ENCODE measurements around the gene MUC5B.

Gene MUC5B

DNA sequence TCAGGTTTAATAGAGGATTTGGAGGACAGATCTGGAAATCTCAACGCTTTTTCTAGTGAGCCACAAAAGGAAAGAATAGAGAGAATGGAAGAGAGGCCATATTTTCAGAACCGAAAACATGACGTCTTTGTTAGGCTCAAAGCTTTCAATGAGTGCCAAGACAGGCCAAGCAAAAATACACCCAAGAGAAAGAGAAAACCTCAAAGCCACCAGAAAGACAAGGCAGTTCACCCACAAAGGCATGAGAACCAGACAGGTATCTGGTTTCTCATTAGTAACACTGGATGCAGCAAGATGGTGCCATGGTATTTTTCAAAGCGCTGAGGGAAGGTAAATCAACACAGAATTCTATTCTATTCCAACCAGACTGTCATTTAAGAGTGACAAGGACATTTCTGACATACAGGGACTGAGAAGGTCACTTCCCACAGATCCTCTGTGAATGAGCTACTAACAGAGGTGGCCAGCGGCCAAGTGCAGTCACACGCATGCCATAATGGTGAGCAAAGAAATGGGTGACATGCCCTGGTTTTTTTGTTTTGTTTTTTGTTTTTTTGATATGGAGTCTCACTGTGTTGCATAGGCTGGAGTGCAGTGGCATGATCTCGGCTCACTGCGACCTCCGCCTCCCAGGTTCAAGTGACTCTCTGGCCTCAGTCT lies 44.7 kb downstream of the MUC5B start:
- DNase-seq (ENCODE audit: low spot score), result no peak

DNA sequence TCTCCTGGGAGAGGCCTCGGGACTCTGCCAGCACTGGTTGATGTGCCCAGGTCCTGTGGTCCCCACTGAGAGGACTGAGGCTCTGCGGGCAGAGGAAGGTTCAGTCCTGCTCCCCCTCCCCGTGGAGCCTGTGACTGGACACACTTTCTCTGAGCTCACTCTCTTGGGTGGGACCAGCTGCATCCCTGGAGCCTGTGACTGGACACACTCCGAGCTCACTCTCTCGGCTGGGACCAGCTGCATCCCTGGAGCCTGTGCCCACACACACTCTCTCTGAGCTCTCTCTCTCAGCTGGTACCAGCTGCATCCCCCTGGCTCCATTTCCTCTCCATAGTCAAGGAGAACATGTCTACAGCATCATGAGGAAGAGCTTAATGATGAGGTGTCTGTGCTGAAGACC lies 47.1 kb downstream of the MUC5B start:
- no peak for DNase-seq (ENCODE audit: low spot score)

GRCh38 chr11:1270476-1270875 lies 47.6 kb downstream of the MUC5B start:
- DNase-seq (ENCODE audit: low spot score), result no peak

GRCh38 chr11:1271002-1271401 lies 48.1 kb downstream of the MUC5B start:
- DNase-seq (ENCODE audit: low spot score), result no peak

DNA sequence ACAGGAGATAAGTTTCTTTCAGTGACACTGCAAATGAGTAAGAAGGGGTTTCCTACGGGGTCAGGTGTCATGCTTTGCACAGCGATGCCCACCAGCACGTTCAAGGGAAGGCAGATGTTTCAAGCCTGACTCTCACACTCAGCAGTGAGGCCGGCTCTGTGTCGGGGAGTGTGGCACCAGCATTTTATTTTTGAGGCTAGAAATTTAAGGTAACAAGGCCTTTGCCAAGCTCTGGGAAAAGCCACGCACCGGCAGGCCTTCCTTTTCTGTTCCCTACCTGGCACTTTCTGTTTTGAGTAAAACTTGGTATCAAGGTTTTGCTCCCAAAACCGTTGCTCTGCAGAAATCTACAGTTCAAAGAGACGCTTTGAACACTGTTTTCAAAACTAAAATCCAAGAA lies 48.5 kb downstream of the MUC5B start:
- no peak for DNase-seq (ENCODE audit: low spot score)

DNA sequence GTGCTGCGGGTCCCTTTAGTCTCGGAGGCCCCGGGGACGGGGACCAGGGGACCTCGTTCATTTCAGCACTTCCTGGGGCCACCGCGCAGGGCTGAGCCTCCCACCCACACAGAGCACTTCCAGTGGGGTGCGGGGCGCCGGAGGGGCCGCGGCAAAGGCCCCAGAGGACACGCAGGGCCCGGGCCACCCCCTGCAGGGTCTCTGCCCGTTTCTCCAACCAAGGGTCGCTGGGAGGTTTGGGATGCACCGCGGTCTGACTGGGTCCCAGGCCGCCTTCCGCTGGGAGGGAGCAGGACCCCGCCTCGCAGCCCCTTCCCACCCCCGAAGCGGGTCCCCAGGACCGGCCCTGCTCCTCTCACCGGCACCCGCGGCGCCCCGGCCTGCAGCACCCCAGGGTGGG lies 49.1 kb downstream of the MUC5B start:
- no peak for DNase-seq (ENCODE audit: low spot score)

DNA sequence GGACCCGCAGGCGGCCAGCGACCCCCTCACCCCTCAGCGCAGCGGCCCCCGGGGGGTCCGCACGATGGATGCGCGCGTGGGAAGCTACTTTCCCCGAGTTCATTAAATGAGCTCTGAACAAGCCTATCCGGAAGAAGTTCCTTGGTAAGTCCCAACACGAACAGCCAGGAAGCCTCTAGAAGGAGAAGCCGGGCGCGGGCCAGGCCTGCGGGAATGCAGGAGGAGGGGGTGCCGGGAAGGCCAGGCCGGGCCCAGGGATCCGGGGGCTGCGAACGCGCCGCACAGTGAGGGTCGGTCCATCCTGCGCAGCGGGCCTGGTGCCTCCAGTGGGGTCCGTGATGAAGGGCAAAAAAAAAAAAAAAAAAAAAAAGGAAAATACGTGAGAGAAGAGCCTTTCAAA lies 49.7 kb downstream of the MUC5B start:
- no peak for DNase-seq (ENCODE audit: low spot score)

- no peak for DNase-seq (ENCODE audit: low spot score)
Observed at GRCh38 chr11:1274501-1274900, 51.6 kb downstream of the MUC5B start.

GRCh38 chr11:1275021-1275420 lies 52.2 kb downstream of the MUC5B start:
- no peak for DNase-seq (ENCODE audit: low spot score)

DNA sequence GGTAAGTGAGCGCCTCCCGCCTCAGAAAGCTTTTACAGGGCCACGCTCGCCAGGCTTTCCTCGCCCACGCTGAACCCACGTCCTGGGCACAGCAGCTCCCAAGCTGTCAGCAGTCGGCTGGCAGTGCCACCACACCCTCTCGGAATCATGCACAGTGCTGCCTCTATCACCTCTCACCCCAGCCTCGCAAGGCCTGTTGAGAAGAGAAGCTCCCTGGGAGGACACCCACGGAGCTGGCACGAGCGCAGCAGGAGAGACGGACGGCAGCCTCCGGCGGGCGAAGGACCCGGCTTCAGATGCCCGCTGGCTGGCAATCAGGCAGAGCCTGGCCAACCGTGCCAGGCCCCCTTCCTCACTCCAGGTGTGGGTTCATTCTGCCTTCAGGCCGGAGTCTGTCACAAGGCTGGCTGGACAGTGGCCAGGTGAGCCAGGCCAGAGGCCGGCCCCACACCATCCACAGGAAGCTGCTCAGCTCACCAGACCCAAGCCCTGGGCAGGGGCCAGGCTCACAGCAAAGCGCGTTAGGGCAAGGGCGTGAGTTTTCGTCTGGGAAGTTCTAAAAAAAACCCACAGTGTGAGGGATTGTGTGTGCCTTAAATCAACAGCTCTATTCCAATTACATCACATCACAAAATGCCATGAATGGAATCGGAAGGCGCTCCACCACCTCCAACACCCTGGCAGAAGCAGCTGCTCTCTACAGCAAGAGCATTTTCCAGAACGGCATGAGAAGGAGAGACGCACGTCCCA lies 53.4 kb downstream of the MUC5B start:
- no peak for DNase-seq (ENCODE audit: low spot score)

DNA sequence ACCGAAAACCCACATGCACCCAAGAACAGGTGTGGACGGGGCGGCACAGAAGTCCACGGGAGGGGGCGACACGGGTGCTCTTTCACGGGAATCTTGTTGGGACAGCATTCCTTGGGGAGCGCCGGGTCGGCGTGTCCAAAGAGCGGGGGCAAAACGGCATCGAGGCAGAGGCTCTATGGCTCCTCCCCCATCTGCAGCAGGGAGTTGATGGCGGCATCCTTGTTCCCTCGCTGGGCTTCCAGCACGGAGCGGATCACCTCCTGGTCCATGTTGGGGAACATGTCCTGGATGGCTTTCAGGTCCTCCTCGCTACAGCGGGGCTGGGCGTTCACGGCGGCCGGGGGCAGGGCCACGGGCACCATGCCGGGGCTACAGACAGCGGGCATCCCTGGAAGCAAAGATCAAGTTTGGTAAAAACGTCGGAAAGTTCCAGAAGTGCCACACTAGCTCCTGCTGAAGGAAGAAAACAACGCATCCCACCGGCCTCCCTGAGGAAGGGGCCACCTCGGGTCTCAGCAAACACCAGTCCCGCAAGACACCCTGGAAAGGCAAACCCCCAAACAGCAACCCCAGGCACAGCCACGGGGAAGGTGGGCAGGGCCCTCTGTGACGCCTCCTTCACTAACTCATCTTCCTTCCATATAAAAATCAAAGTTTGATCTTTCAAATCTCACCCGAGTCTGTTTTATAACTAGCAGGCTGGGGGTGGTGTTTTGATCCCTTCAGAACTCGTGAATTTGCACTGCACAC lies 54.2 kb downstream of the MUC5B start:
- no peak for DNase-seq (ENCODE audit: low spot score)

GRCh38 chr11:1277936-1278512 lies 55.2 kb downstream of the MUC5B start:
- DNase-seq (ENCODE audit: low spot score), result no peak

GRCh38 chr11:1278766-1279673 lies 56.2 kb downstream of the MUC5B start:
- DNase-seq (ENCODE audit: low spot score), result no peak

DNA sequence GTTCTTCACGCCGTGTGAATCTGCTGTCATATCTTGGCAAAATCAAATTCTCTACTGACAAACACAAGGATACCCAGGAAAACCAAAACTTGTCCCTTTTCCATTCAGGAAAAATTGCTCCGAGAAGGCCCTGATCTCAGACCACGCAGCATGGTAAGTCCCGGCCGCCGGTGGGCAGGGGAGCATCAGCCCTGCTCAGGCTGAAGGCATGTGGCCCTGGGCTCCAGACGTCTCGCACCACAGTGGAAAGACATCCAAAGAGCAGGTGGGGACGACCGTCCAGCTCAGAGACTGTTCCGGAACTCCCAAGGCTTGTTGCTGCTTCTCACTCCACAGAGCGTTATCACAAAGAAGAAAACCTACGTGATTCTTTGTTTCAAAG lies 56.8 kb downstream of the MUC5B start:
- no peak for DNase-seq (ENCODE audit: low spot score)

DNA sequence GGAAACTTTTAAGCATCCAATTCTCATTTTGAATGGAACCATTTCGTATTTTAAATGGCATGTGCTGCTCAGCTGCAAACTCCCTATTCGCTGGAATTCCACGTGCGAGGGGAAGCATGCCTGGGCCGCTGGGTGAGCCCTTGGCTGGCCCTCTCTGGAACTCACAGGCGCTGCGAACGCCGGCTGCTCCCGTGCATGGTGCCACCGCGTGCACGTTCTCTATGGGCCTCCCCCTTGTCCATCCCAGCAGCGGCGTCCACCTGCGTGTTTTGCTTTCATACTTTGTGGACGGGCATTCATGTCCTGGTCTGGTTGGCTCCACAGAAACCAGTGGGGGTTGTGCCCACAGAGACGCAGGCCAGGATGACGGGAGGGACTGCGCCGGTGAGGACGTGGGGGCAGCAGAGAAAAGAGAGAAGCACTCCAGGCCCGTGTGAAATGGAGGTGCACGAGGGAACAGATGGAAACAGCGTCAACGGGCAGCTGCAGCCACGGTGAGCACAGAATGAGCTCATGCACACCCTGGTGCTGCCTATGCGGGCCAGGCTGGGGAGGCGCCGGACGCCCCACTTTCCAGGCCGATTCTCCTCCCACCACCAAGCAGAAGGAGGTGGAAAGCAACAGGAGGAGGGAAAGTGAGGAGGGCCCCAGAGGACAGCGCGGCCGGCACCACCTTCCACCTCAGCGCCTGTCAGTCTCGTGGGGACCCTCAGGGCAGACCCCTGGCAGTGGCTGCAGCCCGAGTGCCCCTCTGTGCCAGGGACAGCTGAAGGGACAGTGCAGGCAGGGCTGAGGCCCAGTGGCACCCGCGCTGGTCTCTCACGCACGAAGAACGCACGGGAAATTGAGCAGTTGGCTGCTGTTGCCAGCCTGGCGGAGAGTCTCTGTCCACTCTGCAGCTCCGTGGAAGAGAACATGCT lies 57.5 kb downstream of the MUC5B start:
- no peak for DNase-seq (ENCODE audit: low spot score)

GRCh38 chr11:1281326-1281973 lies 58.6 kb downstream of the MUC5B start:
- DNase-seq (ENCODE audit: low spot score), result no peak

GRCh38 chr11:1281974-1282365 lies 59.1 kb downstream of the MUC5B start:
- no peak for DNase-seq (ENCODE audit: low spot score)

DNA sequence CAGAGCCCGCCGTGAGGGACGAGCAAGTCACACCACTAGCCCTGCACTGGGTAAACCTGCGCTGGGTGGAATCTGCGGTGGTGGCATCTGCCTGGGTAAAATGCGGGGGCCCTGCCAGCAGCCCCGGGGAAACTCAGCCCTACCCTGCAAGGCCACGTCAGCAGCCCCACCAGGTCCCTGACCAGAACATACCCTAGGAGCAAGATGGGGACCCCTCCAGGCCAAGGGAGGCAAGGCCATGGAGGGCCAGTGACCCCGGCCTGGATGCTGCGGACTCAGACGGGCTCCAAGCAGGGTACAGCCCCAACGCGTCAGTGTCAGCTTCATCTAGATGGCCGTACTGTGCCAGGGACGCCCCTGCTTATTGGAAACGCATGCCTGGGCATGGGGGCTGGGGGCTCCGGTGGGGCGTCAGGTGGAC lies 60.2 kb downstream of the MUC5B start:
- DNase-seq (ENCODE audit: low spot score), result no peak

- no peak for DNase-seq (ENCODE audit: low spot score)
Observed at GRCh38 chr11:1283906-1284305, 61.0 kb downstream of the MUC5B start.

DNA sequence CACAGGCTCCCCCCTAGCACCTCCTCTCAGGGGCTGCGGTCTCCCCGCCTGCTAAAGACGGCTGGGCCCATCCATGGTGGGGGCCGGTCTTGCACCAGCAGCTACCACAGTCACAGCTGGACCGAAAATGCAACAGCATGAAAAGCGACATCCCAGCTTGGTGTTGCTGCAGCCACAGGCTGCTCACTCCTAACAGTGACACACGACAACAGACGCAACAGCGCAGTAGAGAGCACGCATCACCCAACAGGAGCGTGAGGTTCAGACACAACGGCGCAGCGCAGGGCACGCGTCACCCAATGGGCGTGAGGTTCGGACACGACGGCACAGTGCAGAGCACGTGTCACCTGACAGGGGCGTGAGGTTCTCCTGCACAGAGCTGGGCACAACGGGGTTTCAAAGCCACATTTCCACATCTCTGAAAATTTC lies 62.5 kb downstream of the MUC5B start:
- DNase-seq (ENCODE audit: low spot score), result no peak
